ENCODE results near the gene MAPK11. TPM values are rescaled to one million over a fixed set of nuclear protein-coding genes. Genes with fewer than 3 reads are reported as not detected.
A peak's percentile ranks its signal among the peaks of the same experiment; 100 is the strongest.

MAPK11 gene
- total RNA-seq, 1 experiment from 2014 or later, result 6.4 TPM

GRCh38 chr22:50280022-50280707 lies 10.0 kb upstream of the MAPK11 start:
- Histone ChIP-seq H3K4me2 (ENCODE audit: low read depth, low read length, poor library complexity, severe bottlenecking) (no peak overlapping the region), H3K4me3 (ENCODE audit: low read length) (no peak overlapping the region), H3K27me3 (ENCODE audit: low read length) (no peaks in the 10 kb centered on the region), H3K27ac (ENCODE audit: low read length) (no peak overlapping the region), H3K9me2 (replicated peaks; ENCODE audit: insufficient read depth, low read length) (no peaks in the 10 kb centered on the region), H4K20me1 (ENCODE audit: insufficient read depth, low read depth, low read length) (no peaks in the 10 kb centered on the region), H3K79me2 (ENCODE audit: low read length) (no peaks in the 10 kb centered on the region), H3K9ac (ENCODE audit: low read length) (no peak overlapping the region), H3K9me3 (ENCODE audit: low read length) (peaks cover 8% of the 10 kb centered on the region), H2AFZ (ENCODE audit: low read length) (no peak overlapping the region), H3K4me1 (ENCODE audit: low read length) (no peaks in the 10 kb centered on the region), H3K36me3 (ENCODE audit: insufficient read depth, low read length) (no peaks in the 10 kb centered on the region)
- no peak for DNase-seq

DNA sequence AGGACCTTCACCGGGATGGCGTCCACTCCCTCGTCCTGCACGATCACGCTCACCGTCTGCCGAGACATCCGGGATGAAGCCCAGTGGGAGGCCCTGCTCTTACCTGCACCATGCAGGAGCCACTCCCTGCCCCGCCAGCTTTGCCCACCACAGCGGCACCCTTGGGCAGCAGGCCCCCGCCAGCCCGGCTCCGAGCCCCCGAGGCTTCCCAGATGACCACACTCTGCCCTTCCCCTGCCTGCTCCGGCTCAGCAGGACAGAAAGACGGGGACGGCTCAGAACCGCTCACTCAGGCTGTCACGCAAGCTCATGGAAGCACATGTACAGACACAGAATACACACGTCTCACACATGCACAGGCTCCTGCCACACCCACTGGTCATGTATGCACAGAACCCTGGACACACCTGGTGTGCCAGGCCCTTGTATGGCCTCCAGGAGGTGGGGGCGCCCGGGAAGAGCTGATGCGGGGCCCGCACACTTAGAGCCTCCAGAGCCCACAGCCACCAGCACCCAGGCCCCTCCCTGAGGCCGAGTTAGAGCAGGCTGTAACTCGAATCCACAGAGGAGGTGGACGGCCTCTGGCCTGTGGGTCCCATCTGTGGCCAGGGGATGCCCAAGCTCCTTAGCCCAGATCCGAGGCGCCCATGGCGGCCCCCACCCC lies 8.9 kb upstream of the MAPK11 start:
- DNase-seq, result no peak
- Histone ChIP-seq H3K27me3 (ENCODE audit: low read length) (no peaks in the 10 kb centered on the region), H3K27ac (ENCODE audit: low read length) (no peak overlapping the region), H4K20me1 (ENCODE audit: insufficient read depth, low read depth, low read length) (no peaks in the 10 kb centered on the region), H3K36me3 (ENCODE audit: insufficient read depth, low read length) (no peaks in the 10 kb centered on the region), H3K4me1 (ENCODE audit: low read length) (no peaks in the 10 kb centered on the region), H3K79me2 (ENCODE audit: low read length) (no peaks in the 10 kb centered on the region), H3K9me2 (replicated peaks; ENCODE audit: insufficient read depth, low read length) (no peaks in the 10 kb centered on the region), H3K4me2 (ENCODE audit: low read depth, low read length, poor library complexity, severe bottlenecking) (no peak overlapping the region), H2AFZ (ENCODE audit: low read length) (no peak overlapping the region), H3K4me3 (ENCODE audit: low read length) (no peak overlapping the region), H3K9me3 (ENCODE audit: low read length) (peaks cover 8% of the 10 kb centered on the region), H3K9ac (ENCODE audit: low read length) (no peak overlapping the region)

GRCh38 chr22:50278461-50278860 lies 8.3 kb upstream of the MAPK11 start:
- no peak overlapping the region for H3K4me2 ChIP-seq (ENCODE audit: low read depth, low read length, poor library complexity, severe bottlenecking)
- H3K9me2 ChIP-seq (replicated peaks; ENCODE audit: insufficient read depth, low read length), result no peaks in the 10 kb centered on the region
- H3K9me3 ChIP-seq (ENCODE audit: low read length), result peaks cover 8% of the 10 kb centered on the region
- H3K36me3 ChIP-seq (ENCODE audit: insufficient read depth, low read length), result no peaks in the 10 kb centered on the region
- H3K4me1 ChIP-seq (ENCODE audit: low read length), result no peaks in the 10 kb centered on the region
- H3K79me2 ChIP-seq (ENCODE audit: low read length), result no peaks in the 10 kb centered on the region
- no peak overlapping the region for H3K9ac ChIP-seq (ENCODE audit: low read length)
- H3K27me3 ChIP-seq (ENCODE audit: low read length), result no peaks in the 10 kb centered on the region
- no peak overlapping the region for H3K27ac ChIP-seq (ENCODE audit: low read length)
- H4K20me1 ChIP-seq (ENCODE audit: insufficient read depth, low read depth, low read length), result no peaks in the 10 kb centered on the region
- no peak overlapping the region for H2AFZ ChIP-seq (ENCODE audit: low read length)
- no peak for DNase-seq
- H3K4me3 ChIP-seq (ENCODE audit: low read length), result no peak overlapping the region

DNA sequence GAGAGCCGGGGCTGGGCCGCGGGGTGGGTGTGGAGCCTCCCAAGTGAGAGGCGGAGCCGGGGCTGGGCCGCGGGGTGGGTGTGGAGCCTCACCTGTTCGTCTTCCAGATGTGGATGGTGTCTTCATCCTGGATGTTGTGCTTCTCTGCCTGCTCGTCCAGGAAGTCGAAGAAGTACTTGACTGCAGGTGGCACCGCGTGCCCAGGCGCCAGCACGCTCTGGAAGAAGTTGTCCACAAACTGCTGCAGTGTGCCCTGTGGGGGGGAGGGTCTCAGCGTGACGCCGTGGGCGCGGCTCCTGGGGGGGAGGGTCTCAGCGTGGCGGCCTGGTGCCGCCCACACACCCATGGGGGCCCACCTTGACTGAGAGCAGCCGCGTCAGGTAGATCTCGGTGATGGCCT lies 7.6 kb upstream of the MAPK11 start:
- Histone ChIP-seq H3K9ac (ENCODE audit: low read length) (no peak overlapping the region), H2AFZ (ENCODE audit: low read length) (no peak overlapping the region), H3K79me2 (ENCODE audit: low read length) (no peaks in the 10 kb centered on the region), H3K36me3 (ENCODE audit: insufficient read depth, low read length) (no peaks in the 10 kb centered on the region), H3K9me3 (ENCODE audit: low read length) (peaks cover 8% of the 10 kb centered on the region), H3K4me1 (ENCODE audit: low read length) (no peaks in the 10 kb centered on the region), H3K27me3 (ENCODE audit: low read length) (no peaks in the 10 kb centered on the region), H3K9me2 (replicated peaks; ENCODE audit: insufficient read depth, low read length) (no peaks in the 10 kb centered on the region), H3K4me3 (ENCODE audit: low read length) (no peak overlapping the region), H3K4me2 (ENCODE audit: low read depth, low read length, poor library complexity, severe bottlenecking) (no peak overlapping the region), H3K27ac (ENCODE audit: low read length) (no peak overlapping the region), H4K20me1 (ENCODE audit: insufficient read depth, low read depth, low read length) (no peaks in the 10 kb centered on the region)
- DNase-seq, result no peak

DNA sequence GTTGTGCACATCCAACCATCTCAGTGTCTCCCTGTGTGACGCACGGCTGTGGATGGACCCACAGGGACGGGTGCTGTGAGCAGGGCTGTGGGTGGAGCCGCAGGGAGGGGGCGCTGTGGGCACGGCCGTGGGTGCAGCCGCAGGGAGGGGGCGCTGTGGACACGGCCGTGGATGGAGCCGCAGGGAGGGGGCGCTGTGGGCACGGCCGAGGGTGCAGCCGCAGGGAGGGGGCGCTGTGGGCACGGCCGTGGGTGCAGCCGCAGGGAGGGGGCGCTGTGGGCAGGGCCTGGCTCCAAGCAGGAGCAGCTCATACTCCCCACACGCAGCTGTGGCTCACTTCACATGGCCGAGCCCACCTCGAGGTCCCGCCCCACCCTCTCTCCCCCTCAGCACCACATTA lies 6.0 kb upstream of the MAPK11 start:
- Histone ChIP-seq H3K36me3 (ENCODE audit: insufficient read depth, low read length) (no peaks in the 10 kb centered on the region), H3K4me3 (ENCODE audit: low read length) (no peak overlapping the region), H3K4me1 (ENCODE audit: low read length) (peaks cover 9% of the 10 kb centered on the region), H3K4me2 (ENCODE audit: low read depth, low read length, poor library complexity, severe bottlenecking) (no peak overlapping the region), H3K9me2 (replicated peaks; ENCODE audit: insufficient read depth, low read length) (no peaks in the 10 kb centered on the region), H2AFZ (ENCODE audit: low read length) (no peak overlapping the region), H3K9me3 (ENCODE audit: low read length) (peaks cover 4% of the 10 kb centered on the region; the same call in 1 of the 2 replicates), H3K9ac (ENCODE audit: low read length) (no peak overlapping the region), H3K27me3 (ENCODE audit: low read length) (no peaks in the 10 kb centered on the region), H3K27ac (ENCODE audit: low read length) (no peak overlapping the region), H3K79me2 (ENCODE audit: low read length) (no peaks in the 10 kb centered on the region), H4K20me1 (ENCODE audit: insufficient read depth, low read depth, low read length) (no peaks in the 10 kb centered on the region)
- peak; percentile 89 for DNase-seq

DNA sequence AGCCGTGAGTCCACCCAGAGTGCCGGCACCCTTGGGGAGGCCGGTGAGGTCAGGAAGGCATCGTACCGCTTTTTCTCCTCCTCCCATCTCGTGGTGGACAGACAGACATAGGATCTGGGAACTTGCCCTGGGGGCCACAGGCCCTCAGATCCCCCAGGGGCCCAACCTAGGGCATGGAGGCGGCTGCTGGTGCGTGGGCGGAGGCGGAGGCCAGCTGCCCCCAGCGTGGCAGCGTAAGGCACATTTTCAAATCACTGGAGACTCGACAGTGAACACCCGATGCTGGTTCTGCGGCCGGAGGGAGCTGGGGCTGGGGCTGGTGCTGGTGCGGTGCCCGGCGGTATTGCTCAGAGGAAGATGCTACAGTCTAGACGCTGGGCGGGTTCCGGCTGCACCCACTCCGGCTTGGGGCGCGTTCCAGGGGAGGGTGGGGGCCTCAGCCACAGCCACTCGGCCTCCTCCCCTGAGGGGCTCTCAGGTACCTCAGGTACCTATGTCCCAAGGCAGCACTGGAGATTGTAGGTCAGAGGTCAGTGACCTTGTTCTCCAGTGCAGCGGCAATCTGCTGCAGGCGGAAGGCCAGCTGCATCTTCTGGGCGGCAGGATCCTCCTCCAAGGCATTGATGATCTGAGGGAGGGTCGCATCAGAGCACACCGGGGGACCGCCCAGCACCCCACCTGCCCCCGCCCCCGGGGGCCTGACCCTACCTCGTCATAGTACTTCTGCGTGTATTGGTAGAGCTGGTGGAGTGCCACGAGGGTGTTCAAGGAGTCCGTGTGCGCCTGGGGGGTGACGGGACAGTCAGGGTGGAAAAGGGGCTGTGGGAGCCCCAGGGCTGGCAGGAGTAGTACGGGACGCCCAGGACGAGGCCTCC lies 5.2 kb upstream of the MAPK11 start:
- H3K79me2 ChIP-seq (ENCODE audit: low read length), result no peaks in the 10 kb centered on the region
- no peaks in the 10 kb centered on the region for H3K27me3 ChIP-seq (ENCODE audit: low read length)
- H4K20me1 ChIP-seq (ENCODE audit: insufficient read depth, low read depth, low read length), result no peaks in the 10 kb centered on the region
- no peak for DNase-seq
- H3K4me3 ChIP-seq (ENCODE audit: low read length), result no peak overlapping the region
- H3K4me1 ChIP-seq (ENCODE audit: low read length), result peaks cover 16% of the 10 kb centered on the region
- no peak overlapping the region for H3K27ac ChIP-seq (ENCODE audit: low read length)
- no peaks in the 10 kb centered on the region for H3K9me2 ChIP-seq (replicated peaks; ENCODE audit: insufficient read depth, low read length)
- H3K4me2 ChIP-seq (ENCODE audit: low read depth, low read length, poor library complexity, severe bottlenecking), result no peak overlapping the region
- no peak overlapping the region for H3K9ac ChIP-seq (ENCODE audit: low read length)
- peaks cover 4% of the 10 kb centered on the region; the same call in 1 of the 2 replicates for H3K9me3 ChIP-seq (ENCODE audit: low read length)
- H2AFZ ChIP-seq (ENCODE audit: low read length), result no peak overlapping the region
- H3K36me3 ChIP-seq (ENCODE audit: insufficient read depth, low read length), result no peaks in the 10 kb centered on the region

GRCh38 chr22:50274771-50275170 lies 4.6 kb upstream of the MAPK11 start:
- no peaks in the 10 kb centered on the region for H4K20me1 ChIP-seq (ENCODE audit: insufficient read depth, low read depth, low read length)
- no peak overlapping the region for H3K9ac ChIP-seq (ENCODE audit: low read length)
- no peak overlapping the region for H2AFZ ChIP-seq (ENCODE audit: low read length)
- no peaks in the 10 kb centered on the region for H3K36me3 ChIP-seq (ENCODE audit: insufficient read depth, low read length)
- no peak overlapping the region for H3K4me3 ChIP-seq (ENCODE audit: low read length)
- H3K4me1 ChIP-seq (ENCODE audit: low read length), result peaks cover 17% of the 10 kb centered on the region
- H3K9me3 ChIP-seq (ENCODE audit: low read length), result peaks cover 4% of the 10 kb centered on the region; the same call in 1 of the 2 replicates
- DNase-seq, result no peak
- no peak overlapping the region for H3K27ac ChIP-seq (ENCODE audit: low read length)
- H3K79me2 ChIP-seq (ENCODE audit: low read length), result no peaks in the 10 kb centered on the region
- no peak overlapping the region for H3K4me2 ChIP-seq (ENCODE audit: low read depth, low read length, poor library complexity, severe bottlenecking)
- no peaks in the 10 kb centered on the region for H3K9me2 ChIP-seq (replicated peaks; ENCODE audit: insufficient read depth, low read length)
- H3K27me3 ChIP-seq (ENCODE audit: low read length), result no peaks in the 10 kb centered on the region

DNA sequence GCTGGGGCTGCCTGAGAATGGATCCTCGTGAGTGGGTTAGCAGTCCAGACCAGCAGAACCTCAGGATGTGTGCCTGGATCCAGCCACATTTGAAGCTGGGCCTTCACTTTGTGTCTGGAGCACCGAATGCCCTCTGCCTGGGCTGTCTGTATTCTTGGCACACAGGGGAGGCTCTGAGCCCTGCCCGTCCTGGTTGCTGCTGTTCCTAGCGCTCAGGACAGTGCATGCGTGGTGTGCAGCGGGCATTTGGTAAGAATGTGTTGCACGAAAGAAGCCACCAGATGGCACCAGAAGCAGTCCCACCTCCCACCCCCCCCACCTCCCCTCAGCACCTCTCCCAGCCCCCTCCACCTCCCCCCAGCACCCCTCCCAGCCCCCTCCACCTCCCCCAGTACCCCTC lies 4.1 kb upstream of the MAPK11 start:
- Histone ChIP-seq H3K4me2 (ENCODE audit: low read depth, low read length, poor library complexity, severe bottlenecking) (no peak overlapping the region), H2AFZ (ENCODE audit: low read length) (no peak overlapping the region), H3K9me2 (replicated peaks; ENCODE audit: insufficient read depth, low read length) (no peaks in the 10 kb centered on the region), H3K79me2 (ENCODE audit: low read length) (no peaks in the 10 kb centered on the region), H3K27ac (ENCODE audit: low read length) (no peak overlapping the region), H3K4me1 (ENCODE audit: low read length) (peaks cover 22% of the 10 kb centered on the region), H3K4me3 (ENCODE audit: low read length) (no peak overlapping the region), H3K27me3 (ENCODE audit: low read length) (no peaks in the 10 kb centered on the region), H3K9me3 (ENCODE audit: low read length) (peaks cover 4% of the 10 kb centered on the region; the same call in 1 of the 2 replicates), H4K20me1 (ENCODE audit: insufficient read depth, low read depth, low read length) (no peaks in the 10 kb centered on the region), H3K9ac (ENCODE audit: low read length) (no peak overlapping the region), H3K36me3 (ENCODE audit: insufficient read depth, low read length) (no peaks in the 10 kb centered on the region)
- DNase-seq, result peak; percentile 84

All from Karpas-422 (cell line).